HepG2 (cell line): ENCODE data around the gene NRGN. TPM values are rescaled to one million over a fixed set of nuclear protein-coding genes. Genes with fewer than 3 reads are reported as not detected.

Experiments
- CAMTA2 ChIP-seq: sonication (generic); formaldehyde crosslinking; IDR thresholded peaks from 2 replicates; pipeline ENCODE4 v1.4.0; 2020; ENCODE audit warnings: mild to moderate bottlenecking, missing genetic modification reagents, borderline replicate concordance
- TAF15 ChIP-seq: fragments of 200-400 bp; formaldehyde crosslinking; IDR thresholded peaks from one replicate; pipeline ENCODE4 v1.6.1; 2018; ENCODE audit warnings: mild to moderate bottlenecking, low read depth, low read length; ENCODE audit not compliant: poor library complexity, severe bottlenecking
- TCF7 ChIP-seq: sonication (generic); IDR thresholded peaks from 2 replicates; pipeline ENCODE4 v1.6.1; 2016; ENCODE audit warnings: antibody characterized with exemption, low read depth
- THAP9 ChIP-seq: sonication (generic); formaldehyde crosslinking; IDR thresholded peaks from 2 replicates; pipeline ENCODE4; 2020; ENCODE audit warnings: missing genetic modification reagents, mild to moderate bottlenecking, borderline replicate concordance
- ZNF407 ChIP-seq: sonication (generic); formaldehyde crosslinking; IDR thresholded peaks from one replicate; pipeline ENCODE4 v1.5.1; 2020; ENCODE audit warnings: mild to moderate bottlenecking, missing genetic modification reagents; ENCODE audit errors: not compliant biosample characterization
- ZNF414 ChIP-seq: sonication (generic); formaldehyde crosslinking; IDR thresholded peaks from 2 replicates; pipeline ENCODE4 v1.5.0; 2020; ENCODE audit warnings: missing genetic modification reagents
- ZNF598 ChIP-seq: sonication (generic); formaldehyde crosslinking; IDR thresholded peaks from 2 replicates; pipeline ENCODE4 v1.5.1; 2020; ENCODE audit warnings: mild to moderate bottlenecking, missing genetic modification reagents, borderline replicate concordance
- ZNF788 ChIP-seq: sonication (generic); formaldehyde crosslinking; IDR thresholded peaks from 2 replicates; pipeline ENCODE4 v1.5.0; 2020; ENCODE audit warnings: mild to moderate bottlenecking, missing genetic modification reagents, borderline replicate concordance
- ZSCAN25 ChIP-seq: sonication (generic); formaldehyde crosslinking; IDR thresholded peaks from 2 replicates; pipeline ENCODE4 v1.8.0; 2022; ENCODE audit warnings: mild to moderate bottlenecking, missing genetic modification reagents
- ZSCAN29 ChIP-seq: sonication (generic); formaldehyde crosslinking; conservative IDR thresholded peaks from 2 replicates; pipeline ENCODE4 v1.4.0; 2020; ENCODE audit warnings: mild to moderate bottlenecking, missing genetic modification reagents
- ZSCAN9 ChIP-seq: IDR thresholded peaks from 2 replicates; pipeline ENCODE4 v1.6.1; 2016; ENCODE audit warnings: borderline replicate concordance
- polyA plus RNA-seq, 8 experiments: library from polyadenylated mRNA; depleted of rRNA in 3 of 8; stranded (reverse) in 7 of 8; unstranded in 1 of 8; fragments of >200 nt; fragmentation: Illumina TruSeq in 4 of 8; extraction: Trizol in 4 of 8; gene quantifications; 2 replicates each; pipeline versions ENCODE4 v1.2.1 to v1.2.3, GENCODE V29; 2011 to 2016; ENCODE audit warnings: low read depth in 4 of 8, missing spikeins in 1 of 8, mixed read lengths in 1 of 8; ENCODE audit not compliant: insufficient read depth in 1 of 8
- total RNA-seq, 5 experiments: library from RNA; depleted of rRNA; stranded (reverse); fragments of >200 nt; fragmentation: Illumina TruSeq; extraction: Trizol; gene quantifications; 2 replicates each; pipeline ENCODE4 v1.2.3, GENCODE V29; 2016; ENCODE audit warnings: low read depth in 1 of 5

The NRGN gene
- total and polyA plus RNA-seq, 2 of the 13 experiments (the other 11 are each of a cell fraction or from before 2014, with no cell fraction given) = 0.22 TPM; not detected in 1

- TF ChIP-seq ZNF598 (CRISPR knock-in tag) (0 out of 2 replicates have a peak, but pooled peaks have one; percentile 40), TAF15 (no peak), TCF7 (0 out of 2 replicates have a peak, but pooled peaks have one; percentile 9), CAMTA2 (CRISPR knock-in tag) (no peak), ZSCAN29 (CRISPR knock-in tag) (peak; percentile 75), ZNF407 (CRISPR knock-in tag) (peak; percentile 31), ZSCAN9 (CRISPR knock-in tag) (no peak), ZNF788 (CRISPR knock-in tag) (peak; percentile 51; the same call in 1 of the 2 replicates), ZNF414 (no peak), THAP9 (CRISPR knock-in tag) (0 out of 2 replicates have a peak, but pooled peaks have one; percentile 60), ZSCAN25 (peak; percentile 59; the same call in 1 of the 2 replicates)
These were observed 18.9 kb downstream of the NRGN start (continued) for GRCh38 chr11:124758355-124759265.
